ENCODE results near the gene AFG1L. TPM values are rescaled to one million over a fixed set of nuclear protein-coding genes. Genes with fewer than 3 reads are reported as not detected.

AFG1L gene
- total RNA-seq, 1 experiment from 2014 or later, result 7.9 TPM

DNA sequence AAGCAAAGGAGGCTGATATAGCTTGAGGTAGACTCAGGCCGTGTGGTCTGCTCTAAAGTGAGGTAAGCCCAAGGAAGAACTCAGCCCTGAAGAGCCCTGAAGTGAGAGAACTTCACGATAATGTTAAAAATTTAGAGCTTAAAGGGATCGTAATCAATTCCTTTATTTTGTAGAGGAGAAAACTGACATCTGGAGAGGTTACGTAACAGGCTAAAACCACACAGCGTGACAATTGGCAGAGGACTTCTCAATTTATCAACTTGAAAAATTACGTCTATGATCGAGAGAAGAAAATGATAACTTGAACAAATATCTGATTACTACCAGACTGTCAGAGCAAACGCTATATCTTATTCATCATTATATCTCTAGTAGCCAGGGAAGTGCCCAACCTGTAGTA, 144.1 kb downstream of the AFG1L start (continued):
- TF ChIP-seq FOXJ3 (CRISPR knock-in tag; IDR thresholded peaks at IDR 0.05; ENCODE audit: borderline replicate concordance) (no peak), ZNF532 (CRISPR knock-in tag; IDR thresholded peaks at IDR 0.05; ENCODE audit: borderline replicate concordance) (no peak), GABPB1 (CRISPR knock-in tag; IDR thresholded peaks at IDR 0.05) (no peak)
- TF ChIP-seq, protein P1, sequence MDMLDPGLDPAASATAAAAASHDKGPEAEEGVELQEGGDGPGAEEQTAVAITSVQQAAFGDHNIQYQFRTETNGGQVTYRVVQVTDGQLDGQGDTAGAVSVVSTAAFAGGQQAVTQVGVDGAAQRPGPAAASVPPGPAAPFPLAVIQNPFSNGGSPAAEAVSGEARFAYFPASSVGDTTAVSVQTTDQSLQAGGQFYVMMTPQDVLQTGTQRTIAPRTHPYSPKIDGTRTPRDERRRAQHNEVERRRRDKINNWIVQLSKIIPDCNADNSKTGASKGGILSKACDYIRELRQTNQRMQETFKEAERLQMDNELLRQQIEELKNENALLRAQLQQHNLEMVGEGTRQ (CRISPR knock-in tag; IDR thresholded peaks at IDR 0.05), result no peak
- TF ChIP-seq, protein P2, sequence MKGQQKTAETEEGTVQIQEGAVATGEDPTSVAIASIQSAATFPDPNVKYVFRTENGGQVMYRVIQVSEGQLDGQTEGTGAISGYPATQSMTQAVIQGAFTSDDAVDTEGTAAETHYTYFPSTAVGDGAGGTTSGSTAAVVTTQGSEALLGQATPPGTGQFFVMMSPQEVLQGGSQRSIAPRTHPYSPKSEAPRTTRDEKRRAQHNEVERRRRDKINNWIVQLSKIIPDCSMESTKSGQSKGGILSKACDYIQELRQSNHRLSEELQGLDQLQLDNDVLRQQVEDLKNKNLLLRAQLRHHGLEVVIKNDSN (CRISPR knock-in tag; IDR thresholded peaks at IDR 0.05), result no peak
- TF ChIP-seq, protein P3, sequence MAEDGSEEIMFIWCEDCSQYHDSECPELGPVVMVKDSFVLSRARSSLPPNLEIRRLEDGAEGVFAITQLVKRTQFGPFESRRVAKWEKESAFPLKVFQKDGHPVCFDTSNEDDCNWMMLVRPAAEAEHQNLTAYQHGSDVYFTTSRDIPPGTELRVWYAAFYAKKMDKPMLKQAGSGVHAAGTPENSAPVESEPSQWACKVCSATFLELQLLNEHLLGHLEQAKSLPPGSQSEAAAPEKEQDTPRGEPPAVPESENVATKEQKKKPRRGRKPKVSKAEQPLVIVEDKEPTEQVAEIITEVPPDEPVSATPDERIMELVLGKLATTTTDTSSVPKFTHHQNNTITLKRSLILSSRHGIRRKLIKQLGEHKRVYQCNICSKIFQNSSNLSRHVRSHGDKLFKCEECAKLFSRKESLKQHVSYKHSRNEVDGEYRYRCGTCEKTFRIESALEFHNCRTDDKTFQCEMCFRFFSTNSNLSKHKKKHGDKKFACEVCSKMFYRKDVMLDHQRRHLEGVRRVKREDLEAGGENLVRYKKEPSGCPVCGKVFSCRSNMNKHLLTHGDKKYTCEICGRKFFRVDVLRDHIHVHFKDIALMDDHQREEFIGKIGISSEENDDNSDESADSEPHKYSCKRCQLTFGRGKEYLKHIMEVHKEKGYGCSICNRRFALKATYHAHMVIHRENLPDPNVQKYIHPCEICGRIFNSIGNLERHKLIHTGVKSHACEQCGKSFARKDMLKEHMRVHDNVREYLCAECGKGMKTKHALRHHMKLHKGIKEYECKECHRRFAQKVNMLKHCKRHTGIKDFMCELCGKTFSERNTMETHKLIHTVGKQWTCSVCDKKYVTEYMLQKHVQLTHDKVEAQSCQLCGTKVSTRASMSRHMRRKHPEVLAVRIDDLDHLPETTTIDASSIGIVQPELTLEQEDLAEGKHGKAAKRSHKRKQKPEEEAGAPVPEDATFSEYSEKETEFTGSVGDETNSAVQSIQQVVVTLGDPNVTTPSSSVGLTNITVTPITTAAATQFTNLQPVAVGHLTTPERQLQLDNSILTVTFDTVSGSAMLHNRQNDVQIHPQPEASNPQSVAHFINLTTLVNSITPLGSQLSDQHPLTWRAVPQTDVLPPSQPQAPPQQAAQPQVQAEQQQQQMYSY (CRISPR knock-in tag; IDR thresholded peaks at IDR 0.05), result no peak

- no peaks in the 10 kb centered on the region for H3K36me3 Mint-ChIP-seq
- H3K27ac Mint-ChIP-seq, result no peak overlapping the region
- H3K4me3 Mint-ChIP-seq, result no peak overlapping the region
- H3K9me3 Mint-ChIP-seq, result no peaks in the 10 kb centered on the region
- CTCF ChIA-PET, result no interaction called here
- DNase-seq (ENCODE audit: low spot score) (no peak), ATAC-seq (no peak)
- POLR2A ChIA-PET, result no interaction called here
- H3K27me3 Mint-ChIP-seq (ENCODE audit: low read depth), result no peaks in the 10 kb centered on the region
- no peaks in the 10 kb centered on the region for H3K4me1 Mint-ChIP-seq
- TF ChIP-seq ARID4B (CRISPR knock-in tag; IDR thresholded peaks at IDR 0.05; ENCODE audit: borderline replicate concordance), result no peak
- no peak for TF ChIP-seq IRF2 (CRISPR knock-in tag; IDR thresholded peaks at IDR 0.05; ENCODE audit: borderline replicate concordance, low read depth)
- TF ChIP-seq, protein P4, sequence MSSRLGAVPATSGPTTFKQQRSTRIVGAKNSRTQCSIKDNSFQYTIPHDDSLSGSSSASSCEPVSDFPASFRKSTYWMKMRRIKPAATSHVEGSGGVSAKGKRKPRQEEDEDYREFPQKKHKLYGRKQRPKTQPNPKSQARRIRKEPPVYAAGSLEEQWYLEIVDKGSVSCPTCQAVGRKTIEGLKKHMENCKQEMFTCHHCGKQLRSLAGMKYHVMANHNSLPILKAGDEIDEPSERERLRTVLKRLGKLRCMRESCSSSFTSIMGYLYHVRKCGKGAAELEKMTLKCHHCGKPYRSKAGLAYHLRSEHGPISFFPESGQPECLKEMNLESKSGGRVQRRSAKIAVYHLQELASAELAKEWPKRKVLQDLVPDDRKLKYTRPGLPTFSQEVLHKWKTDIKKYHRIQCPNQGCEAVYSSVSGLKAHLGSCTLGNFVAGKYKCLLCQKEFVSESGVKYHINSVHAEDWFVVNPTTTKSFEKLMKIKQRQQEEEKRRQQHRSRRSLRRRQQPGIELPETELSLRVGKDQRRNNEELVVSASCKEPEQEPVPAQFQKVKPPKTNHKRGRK (CRISPR knock-in tag; IDR thresholded peaks at IDR 0.05; ENCODE audit: borderline replicate concordance), result no peak
- TF ChIP-seq, protein P5, sequence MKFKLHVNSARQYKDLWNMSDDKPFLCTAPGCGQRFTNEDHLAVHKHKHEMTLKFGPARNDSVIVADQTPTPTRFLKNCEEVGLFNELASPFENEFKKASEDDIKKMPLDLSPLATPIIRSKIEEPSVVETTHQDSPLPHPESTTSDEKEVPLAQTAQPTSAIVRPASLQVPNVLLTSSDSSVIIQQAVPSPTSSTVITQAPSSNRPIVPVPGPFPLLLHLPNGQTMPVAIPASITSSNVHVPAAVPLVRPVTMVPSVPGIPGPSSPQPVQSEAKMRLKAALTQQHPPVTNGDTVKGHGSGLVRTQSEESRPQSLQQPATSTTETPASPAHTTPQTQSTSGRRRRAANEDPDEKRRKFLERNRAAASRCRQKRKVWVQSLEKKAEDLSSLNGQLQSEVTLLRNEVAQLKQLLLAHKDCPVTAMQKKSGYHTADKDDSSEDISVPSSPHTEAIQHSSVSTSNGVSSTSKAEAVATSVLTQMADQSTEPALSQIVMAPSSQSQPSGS (CRISPR knock-in tag; IDR thresholded peaks at IDR 0.05; ENCODE audit: borderline replicate concordance, low read depth), result no peak
- TF ChIP-seq, protein P6, sequence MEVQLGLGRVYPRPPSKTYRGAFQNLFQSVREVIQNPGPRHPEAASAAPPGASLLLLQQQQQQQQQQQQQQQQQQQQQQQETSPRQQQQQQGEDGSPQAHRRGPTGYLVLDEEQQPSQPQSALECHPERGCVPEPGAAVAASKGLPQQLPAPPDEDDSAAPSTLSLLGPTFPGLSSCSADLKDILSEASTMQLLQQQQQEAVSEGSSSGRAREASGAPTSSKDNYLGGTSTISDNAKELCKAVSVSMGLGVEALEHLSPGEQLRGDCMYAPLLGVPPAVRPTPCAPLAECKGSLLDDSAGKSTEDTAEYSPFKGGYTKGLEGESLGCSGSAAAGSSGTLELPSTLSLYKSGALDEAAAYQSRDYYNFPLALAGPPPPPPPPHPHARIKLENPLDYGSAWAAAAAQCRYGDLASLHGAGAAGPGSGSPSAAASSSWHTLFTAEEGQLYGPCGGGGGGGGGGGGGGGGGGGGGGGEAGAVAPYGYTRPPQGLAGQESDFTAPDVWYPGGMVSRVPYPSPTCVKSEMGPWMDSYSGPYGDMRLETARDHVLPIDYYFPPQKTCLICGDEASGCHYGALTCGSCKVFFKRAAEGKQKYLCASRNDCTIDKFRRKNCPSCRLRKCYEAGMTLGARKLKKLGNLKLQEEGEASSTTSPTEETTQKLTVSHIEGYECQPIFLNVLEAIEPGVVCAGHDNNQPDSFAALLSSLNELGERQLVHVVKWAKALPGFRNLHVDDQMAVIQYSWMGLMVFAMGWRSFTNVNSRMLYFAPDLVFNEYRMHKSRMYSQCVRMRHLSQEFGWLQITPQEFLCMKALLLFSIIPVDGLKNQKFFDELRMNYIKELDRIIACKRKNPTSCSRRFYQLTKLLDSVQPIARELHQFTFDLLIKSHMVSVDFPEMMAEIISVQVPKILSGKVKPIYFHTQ (CRISPR knock-in tag; IDR thresholded peaks at IDR 0.05), result no peak
- no peak for TF ChIP-seq ATF1 (CRISPR knock-in tag; IDR thresholded peaks at IDR 0.05)
- no peak for TF ChIP-seq ZNF671 (CRISPR knock-in tag; IDR thresholded peaks at IDR 0.05)
- TF ChIP-seq TEAD4 (CRISPR knock-in tag; IDR thresholded peaks at IDR 0.05), result no peak
Observed at GRCh38 chr6:108441141-108441540, 146.3 kb downstream of the AFG1L start.
